ENCODE results near the gene GPRC5B.

Gene GPRC5B, protein sequence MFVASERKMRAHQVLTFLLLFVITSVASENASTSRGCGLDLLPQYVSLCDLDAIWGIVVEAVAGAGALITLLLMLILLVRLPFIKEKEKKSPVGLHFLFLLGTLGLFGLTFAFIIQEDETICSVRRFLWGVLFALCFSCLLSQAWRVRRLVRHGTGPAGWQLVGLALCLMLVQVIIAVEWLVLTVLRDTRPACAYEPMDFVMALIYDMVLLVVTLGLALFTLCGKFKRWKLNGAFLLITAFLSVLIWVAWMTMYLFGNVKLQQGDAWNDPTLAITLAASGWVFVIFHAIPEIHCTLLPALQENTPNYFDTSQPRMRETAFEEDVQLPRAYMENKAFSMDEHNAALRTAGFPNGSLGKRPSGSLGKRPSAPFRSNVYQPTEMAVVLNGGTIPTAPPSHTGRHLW

DNA sequence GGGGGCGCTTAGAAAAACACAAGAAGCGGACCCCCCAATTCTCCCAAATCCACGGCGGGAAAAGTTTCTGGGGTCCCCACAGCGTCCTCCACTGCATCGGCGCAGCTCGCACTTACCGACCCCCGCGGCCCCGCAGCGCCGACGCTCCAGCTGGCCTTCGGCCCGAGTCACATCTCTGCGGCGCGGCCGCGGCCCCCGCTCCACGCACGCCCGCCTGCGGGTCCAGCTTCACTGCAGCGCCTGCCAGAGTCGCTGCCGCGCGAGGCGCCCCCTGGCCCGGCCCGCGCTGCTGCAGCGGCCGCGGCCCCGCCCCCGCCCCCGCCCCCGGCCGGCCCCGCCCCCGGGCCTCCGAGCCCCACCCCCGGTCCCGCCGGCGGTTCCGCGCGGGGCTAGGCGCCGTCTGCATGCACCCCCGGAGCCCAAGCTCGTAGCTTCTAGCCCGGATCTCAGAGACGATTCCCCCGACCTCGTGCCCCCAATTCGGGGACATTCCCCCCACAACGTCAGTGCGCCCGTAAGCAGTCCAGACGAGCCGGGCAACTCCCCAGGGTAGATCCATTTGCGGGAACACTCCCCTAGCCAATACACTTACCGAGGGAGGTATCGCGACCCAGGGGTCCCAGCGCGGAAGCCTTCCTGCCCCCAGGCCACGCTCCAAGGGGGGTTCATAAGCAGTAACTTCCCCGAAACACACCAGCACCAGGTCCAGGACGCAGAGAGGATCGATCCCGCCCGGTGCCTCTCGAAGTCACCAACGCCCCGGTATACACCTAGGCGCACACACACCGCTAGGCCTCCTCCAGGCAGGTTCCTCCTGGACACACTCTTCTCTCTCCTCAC lies at the start of gene GPRC5B:
Gene GPRC5B (minus strand): TSS at position 238 of the 840 bp plus-strand sequence. CDS start 12,003 bp downstream, outside the sequence.
- H3K4me3 ChIP-seq (ENCODE audit: low read depth, low read length) = peak within 1 kb of the TSS; percentile 61
- CTCF ChIA-PET = interaction anchor here (0.7 to 6.6 kb wide), 12 partner anchors 8 to 326 kb away, joined by 3 to 250 read pairs (median 4); partner anchors contain the start of gene VPS35L
- TF ChIP-seq, protein P1, sequence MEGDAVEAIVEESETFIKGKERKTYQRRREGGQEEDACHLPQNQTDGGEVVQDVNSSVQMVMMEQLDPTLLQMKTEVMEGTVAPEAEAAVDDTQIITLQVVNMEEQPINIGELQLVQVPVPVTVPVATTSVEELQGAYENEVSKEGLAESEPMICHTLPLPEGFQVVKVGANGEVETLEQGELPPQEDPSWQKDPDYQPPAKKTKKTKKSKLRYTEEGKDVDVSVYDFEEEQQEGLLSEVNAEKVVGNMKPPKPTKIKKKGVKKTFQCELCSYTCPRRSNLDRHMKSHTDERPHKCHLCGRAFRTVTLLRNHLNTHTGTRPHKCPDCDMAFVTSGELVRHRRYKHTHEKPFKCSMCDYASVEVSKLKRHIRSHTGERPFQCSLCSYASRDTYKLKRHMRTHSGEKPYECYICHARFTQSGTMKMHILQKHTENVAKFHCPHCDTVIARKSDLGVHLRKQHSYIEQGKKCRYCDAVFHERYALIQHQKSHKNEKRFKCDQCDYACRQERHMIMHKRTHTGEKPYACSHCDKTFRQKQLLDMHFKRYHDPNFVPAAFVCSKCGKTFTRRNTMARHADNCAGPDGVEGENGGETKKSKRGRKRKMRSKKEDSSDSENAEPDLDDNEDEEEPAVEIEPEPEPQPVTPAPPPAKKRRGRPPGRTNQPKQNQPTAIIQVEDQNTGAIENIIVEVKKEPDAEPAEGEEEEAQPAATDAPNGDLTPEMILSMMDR (IDR thresholded peaks at IDR 0.05; ENCODE audit: insufficient read depth, low read length, missing control alignments) = no peak
- POLR2A ChIA-PET = no interaction called here
- no peak for DNase-seq (ENCODE audit: low read depth, low spot score)

DNA sequence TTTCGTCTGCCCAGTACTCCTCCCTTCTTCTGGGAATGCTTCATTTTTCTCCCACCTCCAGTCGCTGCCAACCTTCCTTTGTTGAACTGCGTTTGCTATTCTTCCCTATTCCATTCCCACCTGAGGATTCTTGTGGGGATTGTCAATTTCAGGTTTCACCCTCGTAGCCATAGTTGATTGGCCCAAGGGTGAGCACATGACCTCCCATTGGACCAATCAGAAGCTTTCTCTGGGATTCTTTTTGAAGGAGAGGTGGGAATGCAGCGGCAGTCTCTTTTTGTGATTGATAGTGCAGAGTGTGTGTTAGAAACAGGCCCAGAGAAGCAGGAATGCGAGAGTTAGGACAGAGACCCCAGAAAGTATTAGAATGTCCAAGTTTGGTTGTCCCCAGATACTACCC lies 49.1 kb upstream of the GPRC5B start:
- no peak overlapping the region for H3K4me3 ChIP-seq (ENCODE audit: low read depth, low read length)
- no peak for DNase-seq (ENCODE audit: low read depth, low spot score)
- TF ChIP-seq, protein P1 (IDR thresholded peaks at IDR 0.05; ENCODE audit: insufficient read depth, low read length, missing control alignments) = no peak
- ChIA-PET POLR2A (no interaction called here), CTCF (interaction anchor here (1.5 kb wide), 1 partner anchor 26 kb away, joined by 5 read pairs; no protein-coding TSS in a partner anchor)

GRCh38 chr16:19929062-19929511 lies 44.4 kb upstream of the GPRC5B start:
- TF ChIP-seq, protein P1 (IDR thresholded peaks at IDR 0.05; ENCODE audit: insufficient read depth, low read length, missing control alignments) = no peak
- no peak overlapping the region for H3K4me3 ChIP-seq (ENCODE audit: low read depth, low read length)
- CTCF ChIA-PET = no interaction called here
- no peak for DNase-seq (ENCODE audit: low read depth, low spot score)
- POLR2A ChIA-PET = no interaction called here

GRCh38 chr16:19928432-19928831 lies 43.8 kb upstream of the GPRC5B start:
- CTCF ChIA-PET = interaction anchor here (1.4 kb wide), 1 partner anchor 21 kb away, joined by 3 read pairs; no protein-coding TSS in a partner anchor
- no peak for DNase-seq (ENCODE audit: low read depth, low spot score)
- POLR2A ChIA-PET = no interaction called here
- H3K4me3 ChIP-seq (ENCODE audit: low read depth, low read length) = no peak overlapping the region
- TF ChIP-seq, protein P1 (IDR thresholded peaks at IDR 0.05; ENCODE audit: insufficient read depth, low read length, missing control alignments) = no peak

- TF ChIP-seq, protein P1 (IDR thresholded peaks at IDR 0.05; ENCODE audit: insufficient read depth, low read length, missing control alignments) = no peak
- DNase-seq (ENCODE audit: low read depth, low spot score) = peak; percentile 21
- POLR2A ChIA-PET = no interaction called here
- CTCF ChIA-PET = interaction anchor here (0.5 to 2.3 kb wide), 3 partner anchors 19 to 459 kb away, joined by 3 to 9 read pairs (median 3); no protein-coding TSS in a partner anchor
- H3K4me3 ChIP-seq (ENCODE audit: low read depth, low read length) = no peak overlapping the region
Measured at GRCh38 chr16:19926449-19927390, 42.1 kb upstream of the GPRC5B start.

All from AG04449 (cell line).